Heart left ventricle (tissue), 13 donors: Measurements from ENCODE around the gene ANKRD53.

Source experiments
- CTCF ChIP-seq, 12 donors: fragments of 200-600 bp; sonication (generic) in 4 of 12; IDR thresholded peaks; one replicate each; pipeline versions ENCODE4 v1.5.0 to v1.8.0; 2018 to 2022; ENCODE audit warnings: antibody characterized with exemption in 12 of 12, mild to moderate bottlenecking in 5 of 12
- POLR2A ChIP-seq, 2 donors: fragments of 450-650 bp; IDR thresholded peaks; one replicate each; pipeline ENCODE4 v1.6.1; 2017; ENCODE audit warnings: antibody characterized with exemption in 2 of 2, mild to moderate bottlenecking in 2 of 2, moderate library complexity in 2 of 2
- donor health status: ischemic (EF 13 %, LVEDD 7.1; RV severe dilation, severe dysfunction).
- donor health status: DM: no; HTN: yes; CAD: no.
- donor health status: DM: no; HTN: no; CAD: no.
- donor health status: ischemic (EF 25% LVEDD 6.9; RV normal size, moderate dysfunction).
- donor health status: ischemic (EF 25% LVEDD 5.7; RV mildly dilated, moderate dysfunction).
- donor health status: ischemic (EF 35%, LVEDD 5.7; RV mildly dilated, moderate dysfunction).
- donor health status: nonischemic (EF 11% LVEDD 7.7; RV severe dilation, severe dysfunction).
- donor health status: DM: yes; HTN: yes; CAD: no.
- donor health status: PGD.
- donor health status: ischemic (EF 29% LVEDD 5.4; RV normal size, mild dysfunction).
- donor health status: nonischemic (EF 23%, LVEDD 6.1; RV moderate dilation, normal function).

- TF ChIP-seq CTCF (IDR thresholded peaks at IDR 0.05) (no peak), POLR2A (IDR thresholded peaks at IDR 0.05) (no peak)
Observed at GRCh38 chr2:70964133-70964532, 14.3 kb upstream of the ANKRD53 start.
